ENCODE data around the gene PFKL.

The PFKL gene

GRCh38 chr21:44374601-44375280 is 74.9 kb downstream of the PFKL start:
- H3K4me2 ChIP-seq (ENCODE audit: insufficient read depth, low read length), result no peak overlapping the region
- H3K4me1 ChIP-seq (ENCODE audit: insufficient read depth, low read length), result no peaks in the 10 kb centered on the region
- DNase-seq, result no peak
- no peak for ATAC-seq (ENCODE audit: insufficient read depth, low read depth)
- no peaks in the 10 kb centered on the region for H3K36me3 ChIP-seq (ENCODE audit: insufficient read depth, low read length)
- H3K27ac ChIP-seq (ENCODE audit: low read length), result no peak overlapping the region
- no peak overlapping the region for H3K9ac ChIP-seq (ENCODE audit: low read depth, low read length)
- H3K9me3 ChIP-seq (ENCODE audit: insufficient read depth, low read length, severe bottlenecking), result no peaks in the 10 kb centered on the region
- TF ChIP-seq, protein P1, sequence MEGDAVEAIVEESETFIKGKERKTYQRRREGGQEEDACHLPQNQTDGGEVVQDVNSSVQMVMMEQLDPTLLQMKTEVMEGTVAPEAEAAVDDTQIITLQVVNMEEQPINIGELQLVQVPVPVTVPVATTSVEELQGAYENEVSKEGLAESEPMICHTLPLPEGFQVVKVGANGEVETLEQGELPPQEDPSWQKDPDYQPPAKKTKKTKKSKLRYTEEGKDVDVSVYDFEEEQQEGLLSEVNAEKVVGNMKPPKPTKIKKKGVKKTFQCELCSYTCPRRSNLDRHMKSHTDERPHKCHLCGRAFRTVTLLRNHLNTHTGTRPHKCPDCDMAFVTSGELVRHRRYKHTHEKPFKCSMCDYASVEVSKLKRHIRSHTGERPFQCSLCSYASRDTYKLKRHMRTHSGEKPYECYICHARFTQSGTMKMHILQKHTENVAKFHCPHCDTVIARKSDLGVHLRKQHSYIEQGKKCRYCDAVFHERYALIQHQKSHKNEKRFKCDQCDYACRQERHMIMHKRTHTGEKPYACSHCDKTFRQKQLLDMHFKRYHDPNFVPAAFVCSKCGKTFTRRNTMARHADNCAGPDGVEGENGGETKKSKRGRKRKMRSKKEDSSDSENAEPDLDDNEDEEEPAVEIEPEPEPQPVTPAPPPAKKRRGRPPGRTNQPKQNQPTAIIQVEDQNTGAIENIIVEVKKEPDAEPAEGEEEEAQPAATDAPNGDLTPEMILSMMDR (IDR thresholded peaks at IDR 0.05; ENCODE audit: borderline replicate concordance, extremely low read depth, low read length, poor library complexity, severe bottlenecking), result no peak
- TF ChIP-seq EZH2 (IDR thresholded peaks at IDR 0.05; ENCODE audit: borderline replicate concordance, low read depth, low read length, severe bottlenecking), result no peak
- H2AFZ ChIP-seq (ENCODE audit: low read depth, low read length), result no peak overlapping the region
- no peaks in the 10 kb centered on the region for H3K79me2 ChIP-seq (ENCODE audit: insufficient read depth, low read length)
- no peaks in the 10 kb centered on the region for H3K27me3 ChIP-seq (ENCODE audit: insufficient read depth, low read length, poor library complexity)
- no peak overlapping the region for H3K4me3 ChIP-seq (ENCODE audit: low read depth in 1 of 2, low read length in 2 of 2)
- H4K20me1 ChIP-seq (ENCODE audit: insufficient read depth, low read length), result no peaks in the 10 kb centered on the region

DNA sequence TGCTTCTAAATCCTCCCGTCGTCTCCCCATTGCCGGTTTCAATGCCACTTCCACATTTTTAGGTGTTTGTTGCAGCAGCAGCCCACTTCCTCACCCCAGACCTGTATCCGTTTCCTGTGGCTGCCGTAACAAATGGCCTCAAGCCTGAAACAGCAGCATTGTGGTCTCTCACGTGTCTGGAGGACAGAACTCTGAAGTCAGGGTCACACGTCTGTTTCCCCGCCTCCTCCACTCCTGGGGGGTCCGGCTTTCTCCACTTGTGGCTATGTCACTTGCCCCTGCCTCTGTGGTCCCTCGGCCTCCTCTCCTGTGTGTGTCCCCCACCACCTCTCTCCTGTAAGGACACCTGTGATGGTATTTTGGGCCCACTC is 75.4 kb downstream of the PFKL start:
- no peak overlapping the region for H3K4me3 ChIP-seq (ENCODE audit: low read depth in 1 of 2, low read length in 2 of 2)
- H3K4me2 ChIP-seq (ENCODE audit: insufficient read depth, low read length), result no peak overlapping the region
- H3K9me3 ChIP-seq (ENCODE audit: insufficient read depth, low read length, severe bottlenecking), result no peaks in the 10 kb centered on the region
- no peaks in the 10 kb centered on the region for H3K79me2 ChIP-seq (ENCODE audit: insufficient read depth, low read length)
- TF ChIP-seq, protein P1 (IDR thresholded peaks at IDR 0.05; ENCODE audit: borderline replicate concordance, extremely low read depth, low read length, poor library complexity, severe bottlenecking), result no peak
- TF ChIP-seq EZH2 (IDR thresholded peaks at IDR 0.05; ENCODE audit: borderline replicate concordance, low read depth, low read length, severe bottlenecking), result no peak
- H3K9ac ChIP-seq (ENCODE audit: low read depth, low read length), result no peak overlapping the region
- no peaks in the 10 kb centered on the region for H3K27me3 ChIP-seq (ENCODE audit: insufficient read depth, low read length, poor library complexity)
- H2AFZ ChIP-seq (ENCODE audit: low read depth, low read length), result no peak overlapping the region
- no peaks in the 10 kb centered on the region for H4K20me1 ChIP-seq (ENCODE audit: insufficient read depth, low read length)
- no peaks in the 10 kb centered on the region for H3K36me3 ChIP-seq (ENCODE audit: insufficient read depth, low read length)
- ATAC-seq (ENCODE audit: insufficient read depth, low read depth) (no peak), DNase-seq (no peak)
- H3K27ac ChIP-seq (ENCODE audit: low read length), result no peak overlapping the region
- H3K4me1 ChIP-seq (ENCODE audit: insufficient read depth, low read length), result no peaks in the 10 kb centered on the region

DNA sequence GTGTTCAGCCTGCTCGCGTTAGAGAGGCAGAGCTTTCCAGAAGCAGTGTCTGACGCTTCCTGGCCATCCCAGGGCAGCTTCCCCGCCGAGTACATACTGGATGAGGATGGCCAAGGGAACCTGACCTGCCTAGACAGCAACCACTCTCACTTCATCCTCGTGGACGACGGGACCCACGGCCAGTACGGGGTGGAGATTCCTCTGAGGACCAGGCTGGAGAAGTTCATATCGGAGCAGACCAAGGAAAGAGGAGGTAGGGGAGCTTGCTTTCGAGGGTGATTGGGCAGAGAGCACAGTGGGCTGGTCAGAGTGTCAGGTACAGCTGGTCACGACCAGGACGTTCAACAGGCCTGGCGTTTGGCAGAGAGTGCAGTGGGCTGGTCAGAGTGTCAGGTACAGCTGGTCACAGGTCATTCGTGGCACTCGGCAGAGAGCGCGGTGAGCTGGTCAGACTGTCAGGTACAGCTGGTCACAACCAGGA is 75.9 kb downstream of the PFKL start:
- no peaks in the 10 kb centered on the region for H3K4me1 ChIP-seq (ENCODE audit: insufficient read depth, low read length)
- H3K9ac ChIP-seq (ENCODE audit: low read depth, low read length), result no peak overlapping the region
- no peaks in the 10 kb centered on the region for H3K36me3 ChIP-seq (ENCODE audit: insufficient read depth, low read length)
- no peaks in the 10 kb centered on the region for H3K27me3 ChIP-seq (ENCODE audit: insufficient read depth, low read length, poor library complexity)
- ATAC-seq (ENCODE audit: insufficient read depth, low read depth) (no peak), DNase-seq (no peak)
- H4K20me1 ChIP-seq (ENCODE audit: insufficient read depth, low read length), result no peaks in the 10 kb centered on the region
- H3K9me3 ChIP-seq (ENCODE audit: insufficient read depth, low read length, severe bottlenecking), result no peaks in the 10 kb centered on the region
- H3K79me2 ChIP-seq (ENCODE audit: insufficient read depth, low read length), result no peaks in the 10 kb centered on the region
- no peak overlapping the region for H3K4me3 ChIP-seq (ENCODE audit: low read depth in 1 of 2, low read length in 2 of 2)
- H3K27ac ChIP-seq (ENCODE audit: low read length), result no peak overlapping the region
- no peak overlapping the region for H2AFZ ChIP-seq (ENCODE audit: low read depth, low read length)
- no peak for TF ChIP-seq EZH2 (IDR thresholded peaks at IDR 0.05; ENCODE audit: borderline replicate concordance, low read depth, low read length, severe bottlenecking)
- TF ChIP-seq, protein P1 (IDR thresholded peaks at IDR 0.05; ENCODE audit: borderline replicate concordance, extremely low read depth, low read length, poor library complexity, severe bottlenecking), result no peak
- H3K4me2 ChIP-seq (ENCODE audit: insufficient read depth, low read length), result no peak overlapping the region
